Colonic mucosa (tissue), 4 donors: Measurements from ENCODE around the gene RBP3. TPM values are rescaled to one million over a fixed set of nuclear protein-coding genes. Genes with fewer than 3 reads are reported as not detected.

Experiments used
- DNase-seq: peaks from one replicate; pipeline ENCODE4 v3.0.0-alpha.2; 2020
- H3K27ac ChIP-seq: fragments of 200-600 bp; one replicate; pipeline ENCODE4 v1.8.0; 2021
- H3K27me3 ChIP-seq: fragments of 200-600 bp; one replicate; pipeline ENCODE4 v1.8.0; 2021
- H3K36me3 ChIP-seq: fragments of 200-600 bp; one replicate; pipeline ENCODE4 v1.8.0; 2021
- H3K4me1 ChIP-seq: fragments of 200-600 bp; one replicate; pipeline ENCODE4 v1.8.0; 2021; ENCODE audit warnings: mild to moderate bottlenecking
- H3K4me3 ChIP-seq: fragments of 200-600 bp; one replicate; pipeline ENCODE4 v1.8.0; 2021
- H3K9ac ChIP-seq, 2 donors: one replicate each; pipeline ENCODE4 v1.7.0; 2013; ENCODE audit warnings: control low read depth in 2 of 2, low read depth in 2 of 2, low read length in 2 of 2
- H3K9me3 ChIP-seq: fragments of 200-600 bp; one replicate; pipeline ENCODE4 v1.8.0; 2021
- CTCF ChIP-seq: fragments of 200-600 bp; IDR thresholded peaks from one replicate; pipeline ENCODE4 v1.8.0; 2022; ENCODE audit warnings: antibody characterized with exemption, mild to moderate bottlenecking
- intact Hi-C: fragments of 100-400 bp; cut with DNase I; formaldehyde crosslinking; loops from one replicate; pipeline ENCODE4 v1.14.1; 2022
- total RNA-seq, 2 donors: library from RNA; stranded (reverse); fragmentation: NEBNext Ultra II Directional in 1 of 2; extraction: Animal tissue kit (Norgen Biotek cat#: 25700) in 1 of 2; gene quantifications; one replicate each; pipeline ENCODE4 v1.2.1, GENCODE V29; 2021
- donor health status: healthy.
- donor health status: DM: no; HTN: no; CAD: no.
- donor health status: DM: no; HTN: no; CAD: no.

Gene RBP3
- total RNA-seq, 2 donors from 2014 or later = not detected

GRCh38 chr10:47354900-47355299 lies 6.7 kb downstream of the RBP3 start:
- H3K9me3 ChIP-seq = no peaks in the 10 kb centered on the region
- no peak for TF ChIP-seq CTCF
- H3K27me3 ChIP-seq = no peaks in the 10 kb centered on the region
- H3K27ac ChIP-seq = no peak overlapping the region
- H3K4me3 ChIP-seq = no peak overlapping the region
- intact Hi-C loops = no loop called here
- no peak for DNase-seq
- H3K4me1 ChIP-seq = no peaks in the 10 kb centered on the region
- H3K9ac ChIP-seq = no peak overlapping the region
- no peaks in the 10 kb centered on the region for H3K36me3 ChIP-seq

GRCh38 chr10:47356708-47357107 lies 8.5 kb downstream of the RBP3 start:
- no peak for TF ChIP-seq CTCF
- no peak for DNase-seq

GRCh38 chr10:47357131-47357582 lies 9.0 kb downstream of the RBP3 start:
- intact Hi-C loops = no loop called here
- no peaks in the 10 kb centered on the region for H3K9me3 ChIP-seq
- no peaks in the 10 kb centered on the region for H3K36me3 ChIP-seq
- no peaks in the 10 kb centered on the region for H3K27me3 ChIP-seq
- H3K27ac ChIP-seq = no peak overlapping the region
- TF ChIP-seq CTCF = no peak
- H3K4me3 ChIP-seq = no peak overlapping the region
- no peaks in the 10 kb centered on the region for H3K4me1 ChIP-seq
- H3K9ac ChIP-seq = no peak overlapping the region
- DNase-seq = no peak

More at GRCh38 chr10:47356708-47357107, 8.5 kb downstream of the RBP3 start:
- no peak overlapping the region for H3K27ac ChIP-seq
- intact Hi-C loops = no loop called here
- no peak overlapping the region for H3K4me3 ChIP-seq
- H3K9ac ChIP-seq = no peak overlapping the region
- no peaks in the 10 kb centered on the region for H3K27me3 ChIP-seq
- H3K4me1 ChIP-seq = no peaks in the 10 kb centered on the region
- H3K9me3 ChIP-seq = no peaks in the 10 kb centered on the region
- H3K36me3 ChIP-seq = no peaks in the 10 kb centered on the region

- Histone ChIP-seq H3K27ac (no peak overlapping the region), H3K36me3 (no peaks in the 10 kb centered on the region), H3K4me1 (no peaks in the 10 kb centered on the region), H3K9me3 (no peaks in the 10 kb centered on the region), H3K4me3 (no peak overlapping the region), H3K27me3 (no peaks in the 10 kb centered on the region), H3K9ac (no peak overlapping the region)
- intact Hi-C loops = no loop called here
- TF ChIP-seq CTCF = no peak
- DNase-seq = no peak
Observed at GRCh38 chr10:47357911-47358310, 9.7 kb downstream of the RBP3 start.

GRCh38 chr10:47358457-47358856 lies 10.3 kb downstream of the RBP3 start:
- H3K27ac ChIP-seq = no peak overlapping the region
- H3K27me3 ChIP-seq = no peaks in the 10 kb centered on the region
- no peak for DNase-seq
- H3K4me3 ChIP-seq = no peak overlapping the region
- H3K4me1 ChIP-seq = no peaks in the 10 kb centered on the region
- H3K9me3 ChIP-seq = no peaks in the 10 kb centered on the region
- H3K9ac ChIP-seq = no peak overlapping the region
- TF ChIP-seq CTCF = no peak
- intact Hi-C loops = no loop called here
- no peaks in the 10 kb centered on the region for H3K36me3 ChIP-seq

GRCh38 chr10:47359101-47359500 lies 10.9 kb downstream of the RBP3 start:
- no peak for DNase-seq
- no peaks in the 10 kb centered on the region for H3K4me1 ChIP-seq
- TF ChIP-seq CTCF = no peak
- H3K36me3 ChIP-seq = no peaks in the 10 kb centered on the region
- H3K27ac ChIP-seq = no peak overlapping the region
- no peaks in the 10 kb centered on the region for H3K27me3 ChIP-seq
- H3K4me3 ChIP-seq = no peak overlapping the region
- H3K9ac ChIP-seq = no peak overlapping the region
- no peaks in the 10 kb centered on the region for H3K9me3 ChIP-seq
- intact Hi-C loops = no loop called here
